ENCODE results near the gene TSKS. TPM values are rescaled to one million over a fixed set of nuclear protein-coding genes. Genes with fewer than 3 reads are reported as not detected.

Gene TSKS, protein sequence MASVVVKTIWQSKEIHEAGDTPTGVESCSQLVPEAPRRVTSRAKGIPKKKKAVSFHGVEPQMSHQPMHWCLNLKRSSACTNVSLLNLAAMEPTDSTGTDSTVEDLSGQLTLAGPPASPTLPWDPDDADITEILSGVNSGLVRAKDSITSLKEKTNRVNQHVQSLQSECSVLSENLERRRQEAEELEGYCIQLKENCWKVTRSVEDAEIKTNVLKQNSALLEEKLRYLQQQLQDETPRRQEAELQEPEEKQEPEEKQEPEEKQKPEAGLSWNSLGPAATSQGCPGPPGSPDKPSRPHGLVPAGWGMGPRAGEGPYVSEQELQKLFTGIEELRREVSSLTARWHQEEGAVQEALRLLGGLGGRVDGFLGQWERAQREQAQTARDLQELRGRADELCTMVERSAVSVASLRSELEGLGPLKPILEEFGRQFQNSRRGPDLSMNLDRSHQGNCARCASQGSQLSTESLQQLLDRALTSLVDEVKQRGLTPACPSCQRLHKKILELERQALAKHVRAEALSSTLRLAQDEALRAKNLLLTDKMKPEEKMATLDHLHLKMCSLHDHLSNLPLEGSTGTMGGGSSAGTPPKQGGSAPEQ
- total RNA-seq, result 0.39 and 0.55 TPM in 2 replicates

- no peak for ATAC-seq (ENCODE audit: low read depth)
- ChIA-PET CTCF (no interaction called here), POLR2A (no interaction called here)
- peaks cover 19% of the 10 kb centered on the region for H3K4me1 Mint-ChIP-seq
- TF ChIP-seq CTCF (IDR thresholded peaks at IDR 0.05), result no peak
- H3K27me3 Mint-ChIP-seq, result no peaks in the 10 kb centered on the region
- H3K36me3 Mint-ChIP-seq (ENCODE audit: low read depth), result peaks cover 3% of the 10 kb centered on the region
- no peak for DNase-seq
- no peak within 1 kb of the TSS for H3K4me3 Mint-ChIP-seq
- intact Hi-C loops (cut with micrococcal nuclease), result no loop called here
- no peaks in the 10 kb centered on the region for H3K9me3 Mint-ChIP-seq
- H3K27ac Mint-ChIP-seq, result no peak within 1 kb of the TSS
These were observed at the start of gene TSKS for GRCh38 chr19:49763230-49763629. TSS of gene TSKS (minus strand) at chr19:49763306. CDS start at chr19:49763247, 59 bp downstream.

DNA sequence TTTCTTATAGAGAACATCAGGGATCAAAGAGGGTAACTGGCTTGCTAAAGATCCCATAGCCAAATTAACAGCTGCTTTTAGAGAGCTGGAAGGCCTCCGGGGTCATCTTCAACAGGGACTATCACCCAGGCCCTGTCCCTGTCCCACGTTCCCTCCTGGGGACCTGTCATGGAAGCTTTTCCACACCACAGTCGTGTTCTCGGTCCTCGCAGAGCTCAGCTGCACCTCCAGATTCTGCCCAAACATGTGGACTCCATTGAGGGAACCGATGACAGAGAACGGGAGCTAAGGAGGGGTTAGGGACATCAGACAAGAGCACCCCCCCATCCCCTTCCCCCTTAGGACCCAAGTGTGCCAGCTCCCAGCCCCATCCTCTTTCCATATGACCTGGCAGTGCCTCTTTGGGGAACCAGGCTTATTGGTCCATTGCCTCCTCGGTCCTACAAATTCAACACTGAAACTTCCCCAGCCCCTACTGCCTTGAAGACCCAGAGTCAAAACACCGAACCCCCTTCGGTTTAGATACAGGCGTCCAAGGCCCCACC lies 49.4 kb upstream of the TSKS start:
- peak overlapping the region; percentile 99 for H3K27ac Mint-ChIP-seq

DNA sequence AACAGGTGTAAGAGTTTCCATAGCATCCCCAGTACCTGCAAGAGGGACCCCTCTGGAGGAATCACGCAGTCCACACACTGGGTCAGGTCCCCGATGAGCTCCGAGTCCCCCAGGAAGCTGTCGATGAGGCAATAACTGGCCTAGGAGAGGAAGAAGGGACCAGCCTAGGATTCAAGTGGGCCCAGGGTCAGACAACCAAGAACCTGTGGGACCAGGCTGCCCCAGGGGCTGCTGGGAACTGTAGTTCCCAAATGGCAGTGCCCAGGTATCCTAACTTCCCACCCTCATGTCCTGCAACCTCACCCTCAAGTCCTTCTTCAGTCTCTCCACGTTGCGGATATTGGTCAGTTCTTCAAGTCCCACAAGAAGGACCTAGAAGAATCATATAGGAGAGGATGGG lies 48.2 kb upstream of the TSKS start:
- ChIA-PET CTCF (no interaction called here), POLR2A (interaction anchor here (1.3 to 2.8 kb wide), 3 partner anchors 39 to 118 kb away, joined by 4 to 21 read pairs (median 5); partner anchors contain the start of genes ATF5, NUP62 and PTOV1)
- intact Hi-C loops (cut with micrococcal nuclease), result no loop called here
- Mint-ChIP-seq H3K9me3 (no peaks in the 10 kb centered on the region), H3K36me3 (ENCODE audit: low read depth) (peaks cover 5% of the 10 kb centered on the region), H3K27me3 (no peaks in the 10 kb centered on the region), H3K4me3 (peak overlapping the region; percentile 44), H3K27ac (no peak overlapping the region), H3K4me1 (peaks cover 53% of the 10 kb centered on the region)
- DNase-seq (no peak), ATAC-seq (ENCODE audit: low read depth) (no peak)
- no peak for TF ChIP-seq CTCF (IDR thresholded peaks at IDR 0.05)

More for the DNA sequence above, 49.4 kb upstream of the TSKS start:
- Mint-ChIP-seq H3K4me1 (peaks cover 48% of the 10 kb centered on the region), H3K4me3 (peak overlapping the region; percentile 94), H3K9me3 (no peaks in the 10 kb centered on the region), H3K36me3 (ENCODE audit: low read depth) (peaks cover 6% of the 10 kb centered on the region), H3K27me3 (no peaks in the 10 kb centered on the region)
- POLR2A ChIA-PET, result interaction anchor here (0.6 to 2.8 kb wide), 14 partner anchors 8 to 317 kb away, joined by 3 to 23 read pairs (median 8); partner anchors contain the start of genes AKT1S1, AP2A1, PNKP and PTOV1
- TF ChIP-seq CTCF (IDR thresholded peaks at IDR 0.05), result no peak
- no peak for ATAC-seq (ENCODE audit: low read depth)
- DNase-seq, result no peak
- intact Hi-C loops (cut with micrococcal nuclease), result loop anchor here (2.0 kb wide), 4 partner anchors 212 to 1176 kb away; partner anchors contain the start of genes DBP, PRR12, RPS11 and VRK3
- CTCF ChIA-PET, result interaction anchor here (0.9 kb wide), 1 partner anchor 64 kb away, joined by 4 read pairs; the partner anchor contains the start of gene AKT1S1

DNA sequence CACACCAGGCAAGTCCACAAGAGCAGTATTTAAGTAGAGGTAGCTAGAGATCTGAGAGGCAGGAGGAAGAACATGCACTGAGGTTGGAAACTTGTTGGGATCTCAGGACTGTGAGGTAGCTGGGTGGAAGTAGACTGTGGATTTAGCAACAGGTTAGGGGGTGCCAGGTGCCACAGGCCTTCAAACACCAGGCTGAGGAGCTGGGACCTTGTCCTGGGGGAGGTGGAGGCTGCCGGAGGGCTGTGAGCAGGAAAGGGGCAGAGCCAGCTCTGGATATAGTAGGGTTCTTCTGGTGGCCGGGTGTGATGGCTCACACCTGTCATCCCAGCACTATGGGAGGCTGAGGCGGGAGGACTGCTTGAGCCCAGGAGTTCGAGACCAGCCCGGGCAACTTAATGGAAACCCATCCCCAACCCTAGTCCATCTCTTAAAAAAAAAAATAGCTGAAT lies 46.9 kb upstream of the TSKS start:
- peaks cover 55% of the 10 kb centered on the region for H3K4me1 Mint-ChIP-seq
- TF ChIP-seq CTCF (IDR thresholded peaks at IDR 0.05), result no peak
- peaks cover 12% of the 10 kb centered on the region for H3K36me3 Mint-ChIP-seq (ENCODE audit: low read depth)
- ChIA-PET CTCF (interaction anchor here (0.7 kb wide), 1 partner anchor 712 kb away, joined by 3 read pairs; no protein-coding TSS in a partner anchor), POLR2A (interaction anchor here (0.5 to 1.9 kb wide), 10 partner anchors 8 to 1172 kb away, joined by 3 to 10 read pairs (median 4); partner anchors contain the start of genes AKT1S1, AP2A1, ATF5 and NUP62)
- DNase-seq (no peak), ATAC-seq (ENCODE audit: low read depth) (no peak)
- peak overlapping the region; percentile 91 for H3K4me3 Mint-ChIP-seq
- intact Hi-C loops (cut with micrococcal nuclease), result loop anchor here (2.0 kb wide), 1 partner anchor 119 kb away; the partner anchor contains the start of genes ATF5 and NUP62
- no peaks in the 10 kb centered on the region for H3K27me3 Mint-ChIP-seq
- no peaks in the 10 kb centered on the region for H3K9me3 Mint-ChIP-seq
- H3K27ac Mint-ChIP-seq, result peak overlapping the region; percentile 46

Measured in activated B cell treated with CpG ODN at 0.5 μM for 24 hours (primary cell).